Tibial artery (tissue), 4 donors: ENCODE results near the gene IPO4.

ENCODE experiments used
- DNase-seq, 2 donors: peaks; one replicate each; pipeline ENCODE4 v3.0.0-alpha.2; 2019
- H3K27ac ChIP-seq, 2 donors: fragments of 200-600 bp; sonication (generic) in 1 of 2; 1 replicate in 1 of 2; 2 replicates in 1 of 2; pipeline ENCODE4 v1.5.1; 2018 to 2019; ENCODE audit warnings: mild to moderate bottlenecking in 1 of 2
- H3K27me3 ChIP-seq, 2 donors: fragments of 200-600 bp; sonication (generic) in 1 of 2; one replicate each; pipeline versions ENCODE4 v1.5.1 to v1.6.0; 2016 to 2019
- H3K36me3 ChIP-seq, 3 donors: fragments of 200-600 bp; sonication (generic) in 2 of 3; one replicate each; pipeline ENCODE4 v1.5.1; 2016 to 2019; ENCODE audit warnings: mild to moderate bottlenecking in 2 of 3
- H3K4me1 ChIP-seq, 4 donors: fragments of 200-600 bp; sonication (generic) in 2 of 4; 1 replicate in 3 of 4; 2 replicates in 1 of 4; pipeline ENCODE4 v1.5.1; 2016 to 2019
- H3K4me3 ChIP-seq, 2 donors: fragments of 200-600 bp; sonication (generic) in 1 of 2; 1 replicate in 1 of 2; 2 replicates in 1 of 2; pipeline ENCODE4 v1.5.1; 2018 to 2019; ENCODE audit warnings: mild to moderate bottlenecking in 2 of 2
- H3K9me3 ChIP-seq, 3 donors: fragments of 200-600 bp; sonication (generic) in 1 of 3; one replicate each; pipeline ENCODE4 v1.5.1; 2016 to 2019
- intact Hi-C: fragments of 100-400 bp; cut with DNase I; formaldehyde crosslinking; loops from one replicate; pipeline ENCODE4 v1.15.0; 2023; ENCODE audit warnings: low total_unique reads
- TF ChIP-seq, protein P1 (sequence below), 2 experiments: fragments of 200-600 bp in 1 of 2; fragments of 450-650 bp in 1 of 2; IDR thresholded peaks; one replicate each; pipeline ENCODE4 v1.5.1; 2017 to 2019; ENCODE audit warnings: antibody characterized with exemption in 2 of 2, mild to moderate bottlenecking in 1 of 2, moderate library complexity in 1 of 2

IPO4 gene

DNA sequence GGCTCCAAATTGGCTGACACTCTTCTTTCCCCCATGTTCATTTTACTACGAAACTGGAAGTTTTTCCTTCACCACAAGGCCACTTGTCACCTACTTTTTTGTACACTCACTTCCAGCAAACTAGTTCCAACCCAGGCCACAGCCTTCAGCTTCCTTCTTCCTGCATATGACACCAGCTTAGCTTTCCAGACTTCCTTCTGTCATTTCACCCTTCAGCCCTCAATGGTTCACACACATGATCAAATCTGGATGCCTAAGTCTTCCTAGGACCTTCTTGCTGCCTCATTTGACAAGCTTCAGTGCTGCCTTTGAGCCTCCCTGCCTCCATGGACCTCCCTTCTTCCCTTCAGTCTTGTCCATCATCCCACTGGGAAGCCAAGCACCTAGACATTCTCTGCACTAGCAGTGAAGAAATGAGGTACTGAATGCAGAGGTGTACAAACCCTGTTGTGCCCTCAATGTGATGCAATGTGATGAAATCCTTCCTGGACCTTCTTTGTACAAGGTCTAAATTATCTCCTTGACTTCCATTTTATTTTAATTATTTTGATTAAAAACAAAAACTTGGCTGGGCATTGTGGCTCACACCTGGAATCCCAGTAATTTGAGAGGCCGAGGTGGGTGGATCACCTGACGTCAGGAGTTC lies 21.0 kb downstream of the IPO4 start:
- no peaks in the 10 kb centered on the region for H3K9me3 ChIP-seq
- no peaks in the 10 kb centered on the region for H3K27me3 ChIP-seq
- TF ChIP-seq, protein P1, sequence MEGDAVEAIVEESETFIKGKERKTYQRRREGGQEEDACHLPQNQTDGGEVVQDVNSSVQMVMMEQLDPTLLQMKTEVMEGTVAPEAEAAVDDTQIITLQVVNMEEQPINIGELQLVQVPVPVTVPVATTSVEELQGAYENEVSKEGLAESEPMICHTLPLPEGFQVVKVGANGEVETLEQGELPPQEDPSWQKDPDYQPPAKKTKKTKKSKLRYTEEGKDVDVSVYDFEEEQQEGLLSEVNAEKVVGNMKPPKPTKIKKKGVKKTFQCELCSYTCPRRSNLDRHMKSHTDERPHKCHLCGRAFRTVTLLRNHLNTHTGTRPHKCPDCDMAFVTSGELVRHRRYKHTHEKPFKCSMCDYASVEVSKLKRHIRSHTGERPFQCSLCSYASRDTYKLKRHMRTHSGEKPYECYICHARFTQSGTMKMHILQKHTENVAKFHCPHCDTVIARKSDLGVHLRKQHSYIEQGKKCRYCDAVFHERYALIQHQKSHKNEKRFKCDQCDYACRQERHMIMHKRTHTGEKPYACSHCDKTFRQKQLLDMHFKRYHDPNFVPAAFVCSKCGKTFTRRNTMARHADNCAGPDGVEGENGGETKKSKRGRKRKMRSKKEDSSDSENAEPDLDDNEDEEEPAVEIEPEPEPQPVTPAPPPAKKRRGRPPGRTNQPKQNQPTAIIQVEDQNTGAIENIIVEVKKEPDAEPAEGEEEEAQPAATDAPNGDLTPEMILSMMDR (IDR thresholded peaks at IDR 0.05), result no peak
- H3K4me3 ChIP-seq, result no peak overlapping the region
- H3K4me1 ChIP-seq, result peaks cover 0 to 26% (median 19%) of the 10 kb centered on the region in 4 donors
- intact Hi-C loops, result no loop called here
- no peak for DNase-seq
- H3K27ac ChIP-seq, result no peak overlapping the region
- H3K36me3 ChIP-seq, result peaks cover 47 to 80% (median 63%) of the 10 kb centered on the region in 3 donors

DNA sequence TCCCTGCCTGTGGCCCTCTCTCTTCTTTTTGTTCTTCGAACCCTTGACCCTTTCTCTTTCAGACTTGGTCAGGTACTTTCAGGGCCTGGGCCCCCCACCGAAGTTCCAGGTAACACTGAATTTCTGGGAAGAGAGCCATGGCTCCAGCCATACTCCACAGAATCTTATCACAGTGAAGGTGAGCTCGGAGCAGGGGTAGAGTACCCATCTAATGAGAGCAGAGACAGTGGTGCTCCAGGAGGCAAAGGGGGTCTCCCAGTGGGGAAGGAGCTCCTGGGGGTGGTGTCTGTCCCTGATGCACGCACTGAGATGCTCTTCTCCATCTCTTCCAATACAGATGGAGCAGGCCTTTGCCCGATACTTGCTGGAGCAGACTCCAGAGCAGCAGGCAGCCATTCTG lies 22.8 kb downstream of the IPO4 start:
- Histone ChIP-seq H3K4me3 (no peak overlapping the region), H3K27me3 (no peaks in the 10 kb centered on the region), H3K9me3 (no peaks in the 10 kb centered on the region), H3K36me3 (peaks cover 47 to 78% (median 63%) of the 10 kb centered on the region in 3 donors), H3K4me1 (peaks cover 0 to 32% (median 23%) of the 10 kb centered on the region in 4 donors), H3K27ac (no peak overlapping the region)
- intact Hi-C loops, result no loop called here
- no peak for DNase-seq
- TF ChIP-seq, protein P1 (IDR thresholded peaks at IDR 0.05), result no peak

DNA sequence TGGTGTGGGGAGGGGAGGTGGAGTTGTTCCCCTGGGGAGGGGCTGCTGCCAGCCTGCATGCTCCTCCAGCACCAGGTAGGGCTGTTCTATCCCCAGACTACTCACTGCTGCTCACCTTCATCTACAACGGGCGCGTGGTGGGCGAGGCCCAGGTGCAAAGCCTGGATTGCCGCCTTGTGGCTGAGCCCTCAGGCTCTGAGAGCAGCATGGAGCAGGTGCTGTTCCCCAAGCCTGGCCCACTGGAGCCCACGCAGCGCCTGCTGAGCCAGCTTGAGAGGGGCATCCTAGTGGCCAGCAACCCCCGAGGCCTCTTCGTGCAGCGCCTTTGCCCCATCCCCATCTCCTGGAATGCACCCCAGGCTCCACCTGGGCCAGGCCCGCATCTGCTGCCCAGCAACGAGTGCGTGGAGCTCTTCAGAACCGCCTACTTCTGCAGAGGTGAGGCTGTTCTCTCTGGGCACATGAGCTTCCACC lies 24.1 kb downstream of the IPO4 start:
- no peaks in the 10 kb centered on the region for H3K9me3 ChIP-seq
- no peak overlapping the region for H3K27ac ChIP-seq
- no peak for DNase-seq
- peaks cover 47 to 82% (median 63%) of the 10 kb centered on the region in 3 donors for H3K36me3 ChIP-seq
- H3K4me1 ChIP-seq, result peaks cover 0 to 37% (median 28%) of the 10 kb centered on the region in 4 donors
- no peak overlapping the region for H3K4me3 ChIP-seq
- H3K27me3 ChIP-seq, result no peaks in the 10 kb centered on the region
- TF ChIP-seq, protein P1 (IDR thresholded peaks at IDR 0.05), result no peak
- intact Hi-C loops, result no loop called here

DNA sequence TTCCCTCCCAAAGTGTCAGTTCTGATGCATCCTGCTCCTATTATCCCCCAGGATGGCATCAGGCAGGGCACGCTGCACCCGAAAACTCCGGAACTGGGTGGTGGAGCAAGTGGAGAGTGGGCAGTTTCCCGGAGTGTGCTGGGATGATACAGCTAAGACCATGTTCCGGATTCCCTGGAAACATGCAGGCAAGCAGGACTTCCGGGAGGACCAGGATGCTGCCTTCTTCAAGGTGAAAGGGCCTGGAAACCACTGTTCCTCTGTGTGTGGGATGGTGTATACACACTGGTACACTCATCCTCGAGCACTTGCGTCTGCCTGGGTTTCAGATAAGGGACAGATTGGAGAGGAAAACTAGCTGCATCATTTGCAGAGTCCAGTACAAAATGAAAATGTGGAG lies 26.5 kb downstream of the IPO4 start:
- TF ChIP-seq, protein P1 (IDR thresholded peaks at IDR 0.05), result no peak
- Histone ChIP-seq H3K4me1 (peaks cover 0 to 37% (median 28%) of the 10 kb centered on the region in 4 donors), H3K36me3 (peaks cover 57 to 79% (median 60%) of the 10 kb centered on the region in 3 donors), H3K4me3 (peak overlapping the region; percentile 69 to 72), H3K9me3 (no peaks in the 10 kb centered on the region), H3K27ac (peak overlapping the region; percentile 84 to 93), H3K27me3 (no peaks in the 10 kb centered on the region)
- no peak for DNase-seq
- intact Hi-C loops, result no loop called here

DNA sequence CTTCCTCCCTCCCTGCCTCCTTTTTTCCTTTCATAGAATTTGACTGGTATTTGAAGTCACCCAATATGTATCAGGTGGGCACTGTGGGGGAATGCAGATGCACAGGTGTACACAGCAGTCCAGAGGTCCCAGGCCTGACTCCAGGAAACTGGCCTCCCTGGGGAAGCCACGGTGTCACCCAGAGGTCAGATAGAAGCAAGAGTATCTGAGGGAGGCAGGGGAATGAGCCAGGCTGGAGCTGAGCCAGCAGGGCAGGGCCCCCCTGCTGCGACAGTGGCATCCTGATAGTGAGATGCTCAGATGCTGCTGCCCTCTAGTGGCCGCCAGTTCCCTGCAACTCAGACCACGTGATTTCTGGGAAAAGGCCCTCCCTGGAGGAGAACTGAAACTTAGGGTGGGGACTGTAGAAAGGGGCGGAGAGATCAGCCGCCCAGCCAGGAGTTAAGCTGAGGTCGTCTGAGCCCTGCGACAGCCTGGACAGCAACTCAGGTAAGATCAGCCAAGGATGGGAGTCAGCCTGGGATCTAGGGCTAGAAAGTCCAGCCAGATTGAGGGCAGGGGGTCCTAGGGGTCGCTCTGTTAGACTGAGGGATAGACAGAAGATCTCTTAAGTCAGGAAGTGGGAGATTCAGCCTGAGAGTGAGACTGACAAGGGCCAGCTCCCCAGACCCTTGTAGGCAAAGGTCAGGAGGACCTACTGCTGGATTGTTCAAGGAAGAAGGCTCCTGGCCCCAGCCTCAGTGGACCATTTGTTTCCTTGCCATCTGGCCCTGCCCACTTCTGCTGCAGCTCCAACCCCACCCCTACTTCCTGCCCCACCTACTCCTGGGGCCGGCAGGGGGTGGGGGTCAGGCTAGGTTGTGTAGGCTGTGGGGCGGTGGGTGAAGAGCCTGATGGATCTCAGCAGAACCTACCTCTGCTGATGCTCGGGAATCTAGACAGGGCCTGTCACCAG lies 27.5 kb downstream of the IPO4 start, which contains the start of gene IRF9:
Gene IRF9, plus strand, starts transcription at position 416 of the 955 bp plus-strand sequence. CDS start 880 bp downstream, outside the sequence.
- H3K36me3 ChIP-seq, result peaks cover 59 to 79% (median 60%) of the 10 kb centered on the region in 3 donors
- DNase-seq, result peak; percentile 96 to 98
- no peaks in the 10 kb centered on the region for H3K27me3 ChIP-seq
- H3K9me3 ChIP-seq, result no peaks in the 10 kb centered on the region
- peaks cover 0 to 37% (median 28%) of the 10 kb centered on the region in 4 donors for H3K4me1 ChIP-seq
- intact Hi-C loops, result no loop called here
- H3K27ac ChIP-seq, result peak within 1 kb of the TSS; percentile 84 to 93
- H3K4me3 ChIP-seq, result peak within 1 kb of the TSS; percentile 69 to 72
- TF ChIP-seq, protein P1 (IDR thresholded peaks at IDR 0.05), result peak; percentile 89 to 97
